SU-DHL-6 (cell line): Measurements from ENCODE around the gene TUBB8B.
"Not testable (repeated sequence)": the region's sequence is repeated elsewhere in the genome, so short reads cannot be mapped to it uniquely, and the experiment has no call there.

Experiments used
- H2AFZ ChIP-seq: fragments of 200-600 bp; sonication (generic); 2 replicates; pipeline ENCODE4 v1.6.1; 2014; ENCODE audit warnings: low read depth, mild to moderate bottlenecking, moderate library complexity, mixed read lengths, antibody characterized with exemption, low read length; ENCODE audit not compliant: severe bottlenecking
- H3F3A ChIP-seq: fragments of 200-600 bp; shearing (Covaris generic); 2 replicates; pipeline ENCODE4 v1.6.0; 2016; ENCODE audit warnings: antibody characterized with exemption, mild to moderate bottlenecking; ENCODE audit not compliant: insufficient read depth
- H3K27ac ChIP-seq: fragments of 200-600 bp; sonication (generic); 2 replicates; pipeline ENCODE4 v1.5.1; 2016; ENCODE audit warnings: low read depth, mild to moderate bottlenecking, low read length, moderate library complexity, mixed read lengths
- H3K27me3 ChIP-seq: fragments of 200-600 bp; sonication (generic), shearing (Covaris generic); 2 replicates; pipeline ENCODE4 v1.6.0; 2014; ENCODE audit warnings: mild to moderate bottlenecking, low read length
- H3K36me3 ChIP-seq: fragments of 200-600 bp; sonication (generic); 2 replicates; pipeline ENCODE4 v1.6.1; 2014; ENCODE audit warnings: mild to moderate bottlenecking, low read length, mixed read lengths
- H3K4me2 ChIP-seq: fragments of 300-600, 200-600 bp; shearing (Covaris generic), sonication (generic); 2 replicates; pipeline ENCODE4 v1.6.0; 2014; ENCODE audit warnings: low read length, low read depth, mild to moderate bottlenecking; ENCODE audit not compliant: poor library complexity, severe bottlenecking
- H3K4me3 ChIP-seq: fragments of 200-600 bp; sonication (generic); 2 replicates; pipeline ENCODE4 v1.5.1; 2014; ENCODE audit warnings: antibody characterized with exemption, low read length, mild to moderate bottlenecking, mixed read lengths; ENCODE audit not compliant: insufficient read depth, poor library complexity, severe bottlenecking
- H3K79me2 ChIP-seq: fragments of 200-600 bp; sonication (generic); 2 replicates; pipeline ENCODE4 v1.6.1; 2014; ENCODE audit warnings: mild to moderate bottlenecking, low read length, moderate library complexity; ENCODE audit not compliant: insufficient read depth
- H3K9ac ChIP-seq: fragments of 200-600 bp; sonication (generic); 2 replicates; pipeline ENCODE4 v1.7.0; 2014; ENCODE audit warnings: mild to moderate bottlenecking, low read length
- H3K9me2 ChIP-seq: fragments of 200-600 bp; sonication (generic); replicated peaks from 2 replicates; pipeline ENCODE4 v1.6.1; 2014; ENCODE audit warnings: low read length; ENCODE audit not compliant: insufficient read depth
- H3K9me3 ChIP-seq: fragments of 200-600 bp; sonication (generic); 2 replicates; pipeline ENCODE4 v1.6.1; 2014; ENCODE audit warnings: low read length, mixed read lengths; ENCODE audit not compliant: insufficient read depth
- H4K20me1 ChIP-seq: fragments of 200-600 bp; sonication (generic); 2 replicates; pipeline ENCODE4 v1.6.1; 2014; ENCODE audit warnings: low read depth, mild to moderate bottlenecking, antibody characterized with exemption, low read length, moderate library complexity, mixed read lengths

The TUBB8B gene

DNA sequence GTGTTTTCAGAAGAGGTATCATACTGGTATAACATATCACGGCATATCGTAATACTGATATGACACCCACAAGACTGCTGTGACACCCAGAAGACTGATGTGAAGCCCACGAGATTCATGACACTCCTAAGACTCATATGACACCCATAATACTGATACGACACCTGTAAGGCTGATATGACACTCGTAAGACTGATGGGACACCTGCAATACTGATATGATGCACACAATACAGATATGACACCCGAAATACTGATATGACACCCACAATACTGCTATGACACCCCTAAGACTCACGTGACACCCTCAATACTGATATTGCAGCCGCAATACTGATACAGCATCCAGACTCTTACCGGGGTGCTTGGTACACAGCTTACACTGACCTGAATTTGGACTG is 18.3 kb upstream of the TUBB8B start:
- not testable (repeated sequence) for H3K79me2 ChIP-seq, H3K27me3 ChIP-seq, H3K9ac ChIP-seq, H3K4me3 ChIP-seq, H3K4me2 ChIP-seq, H3K9me2 ChIP-seq, H2AFZ ChIP-seq, H3F3A ChIP-seq, H3K9me3 ChIP-seq, H3K36me3 ChIP-seq, H3K27ac ChIP-seq, H4K20me1 ChIP-seq

DNA sequence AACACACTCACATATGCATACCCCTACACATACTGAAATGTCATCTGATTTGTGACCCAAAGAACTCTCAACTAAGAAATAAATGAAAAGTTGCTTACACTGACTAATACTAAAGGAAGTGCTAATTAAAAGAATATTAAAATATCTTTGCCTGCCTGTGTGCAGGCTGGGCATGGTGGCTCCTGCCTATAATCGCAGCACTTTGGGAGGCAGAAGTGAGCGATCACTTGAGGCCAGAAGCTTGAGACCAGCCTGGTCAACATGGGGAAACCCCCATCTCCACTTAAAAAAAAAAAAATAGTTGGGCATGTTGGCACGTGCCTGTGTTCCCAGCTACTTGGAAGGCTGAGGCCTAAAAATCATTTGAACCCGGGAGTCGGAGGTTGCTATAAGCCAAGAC is 14.9 kb upstream of the TUBB8B start:
- not testable (repeated sequence) for H3K9me2 ChIP-seq, H3K27me3 ChIP-seq, H4K20me1 ChIP-seq, H3K27ac ChIP-seq, H3F3A ChIP-seq, H3K4me3 ChIP-seq, H3K9me3 ChIP-seq, H3K36me3 ChIP-seq, H3K9ac ChIP-seq, H3K79me2 ChIP-seq, H2AFZ ChIP-seq, H3K4me2 ChIP-seq

DNA sequence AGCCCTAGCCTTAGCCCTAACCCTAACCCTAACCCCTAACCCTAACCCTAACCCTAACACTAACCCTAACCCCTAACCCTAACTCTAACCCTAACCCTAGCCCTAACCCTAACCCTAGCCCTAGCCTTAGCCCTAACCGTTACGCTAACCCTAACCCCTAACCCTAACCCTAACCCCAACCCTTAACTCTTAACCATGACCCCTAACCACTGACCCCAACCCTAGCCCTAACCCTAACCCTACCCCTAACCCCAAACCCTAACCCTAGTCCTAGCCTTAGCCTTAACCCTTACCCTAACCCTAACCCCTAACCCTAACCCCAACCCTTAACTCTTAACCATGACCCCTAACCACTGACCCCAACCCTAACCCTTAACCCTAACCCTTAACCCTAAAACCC is 14.2 kb upstream of the TUBB8B start:
- H3F3A ChIP-seq, H3K9me3 ChIP-seq, H4K20me1 ChIP-seq, H3K9me2 ChIP-seq, H3K79me2 ChIP-seq, H3K4me3 ChIP-seq, H3K27me3 ChIP-seq, H3K27ac ChIP-seq, H2AFZ ChIP-seq, H3K4me2 ChIP-seq, H3K36me3 ChIP-seq, H3K9ac ChIP-seq: not testable (repeated sequence)

DNA sequence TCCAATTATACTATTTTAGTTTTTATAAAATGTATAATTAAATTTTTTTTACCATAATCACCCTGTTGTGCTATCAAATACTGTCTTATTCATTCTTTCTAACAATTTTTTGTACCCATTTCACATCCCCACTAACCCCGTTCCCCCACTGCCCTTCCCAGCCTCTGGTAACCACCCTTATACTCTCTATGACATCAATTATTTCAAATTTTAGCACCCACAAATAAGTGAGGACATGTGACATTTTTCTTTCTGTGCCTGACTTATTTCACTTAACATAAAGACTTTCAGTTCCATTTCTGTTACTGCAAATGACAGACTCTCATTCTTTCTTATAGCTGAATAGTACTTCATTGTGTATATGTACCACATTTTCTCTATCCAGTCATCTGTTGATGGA is 5.0 kb upstream of the TUBB8B start:
- not testable (repeated sequence) for H4K20me1 ChIP-seq, H3K79me2 ChIP-seq, H3K4me2 ChIP-seq, H3K27ac ChIP-seq, H3K9ac ChIP-seq, H2AFZ ChIP-seq, H3F3A ChIP-seq, H3K9me3 ChIP-seq, H3K4me3 ChIP-seq, H3K27me3 ChIP-seq, H3K9me2 ChIP-seq, H3K36me3 ChIP-seq

DNA sequence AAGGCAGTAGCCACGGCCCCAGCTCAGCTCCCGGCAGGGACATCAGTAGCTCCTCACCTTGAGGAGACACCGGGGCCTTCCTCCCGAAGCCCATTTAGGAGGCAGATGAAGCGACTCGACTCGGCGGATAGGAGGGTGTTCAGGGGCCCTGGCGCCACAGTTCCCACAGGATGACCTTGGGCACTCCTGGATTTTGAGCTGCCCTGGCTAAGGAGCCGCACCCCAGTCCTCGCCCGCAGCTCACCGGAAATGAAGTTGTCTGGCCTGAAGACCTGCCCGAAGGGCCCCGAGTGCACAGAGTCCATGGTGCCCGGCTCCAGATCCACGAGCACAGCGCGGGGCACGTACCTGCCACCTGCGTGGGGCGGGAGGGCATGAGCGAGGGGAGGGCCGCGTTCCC is 719 bp downstream of the TUBB8B start:
- H3K36me3 ChIP-seq, H3K4me2 ChIP-seq, H3K9ac ChIP-seq, H3K27ac ChIP-seq, H3K4me3 ChIP-seq, H3K79me2 ChIP-seq, H3K27me3 ChIP-seq, H2AFZ ChIP-seq, H4K20me1 ChIP-seq, H3F3A ChIP-seq, H3K9me2 ChIP-seq, H3K9me3 ChIP-seq: not testable (repeated sequence)

DNA sequence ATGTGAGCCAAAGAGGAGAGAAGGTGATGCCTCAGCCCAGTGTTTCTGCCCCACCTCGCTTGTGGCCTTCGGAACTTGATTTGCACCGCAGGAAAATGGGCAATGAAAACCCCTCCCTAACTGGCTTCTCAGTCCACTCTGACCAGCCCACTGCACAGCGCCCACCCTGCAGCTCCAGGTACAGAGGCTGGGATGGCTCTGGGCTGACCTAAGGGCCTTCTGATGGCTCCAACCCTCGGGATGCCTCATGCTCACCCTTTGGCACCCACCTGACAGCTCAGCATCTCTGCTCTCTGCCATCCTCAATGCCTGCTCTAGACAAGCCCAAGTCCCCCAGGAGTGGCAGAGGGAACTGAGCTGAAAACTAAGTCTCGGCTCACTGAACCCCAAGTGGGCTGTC is 36.2 kb downstream of the TUBB8B start:
- not testable (repeated sequence) for H3K27ac ChIP-seq, H3K4me2 ChIP-seq, H3K27me3 ChIP-seq

DNA sequence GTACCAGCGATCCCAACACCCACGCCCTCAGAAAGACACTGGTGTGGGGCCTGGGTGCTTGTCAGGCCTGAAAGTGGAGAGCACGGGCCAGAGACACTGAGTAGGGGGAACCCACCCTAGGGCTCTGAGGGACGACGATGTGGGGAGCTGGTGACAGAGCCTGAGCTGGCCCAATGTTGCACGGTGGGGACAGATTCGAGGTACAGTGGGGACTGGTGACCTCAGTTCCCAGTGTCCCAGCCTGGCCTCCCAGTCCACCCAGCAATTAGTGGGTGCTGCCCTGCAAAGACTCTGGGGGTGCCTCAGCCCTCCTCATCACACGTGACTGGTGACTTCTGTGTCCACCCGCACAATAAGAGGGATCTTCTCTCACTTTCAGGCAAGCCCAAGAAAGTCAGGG is 36.6 kb downstream of the TUBB8B start:
- not testable (repeated sequence) for H3K9me2 ChIP-seq, H3K79me2 ChIP-seq, H3K9ac ChIP-seq, H3K27ac ChIP-seq, H3K4me2 ChIP-seq, H3F3A ChIP-seq, H3K9me3 ChIP-seq, H3K27me3 ChIP-seq, H3K4me3 ChIP-seq, H2AFZ ChIP-seq, H3K36me3 ChIP-seq, H4K20me1 ChIP-seq

More for the DNA sequence above, 36.2 kb downstream of the TUBB8B start:
- not testable (repeated sequence) for H3K4me3 ChIP-seq, H3K36me3 ChIP-seq, H3K9ac ChIP-seq, H3F3A ChIP-seq, H3K79me2 ChIP-seq, H2AFZ ChIP-seq, H3K9me2 ChIP-seq, H3K9me3 ChIP-seq, H4K20me1 ChIP-seq

DNA sequence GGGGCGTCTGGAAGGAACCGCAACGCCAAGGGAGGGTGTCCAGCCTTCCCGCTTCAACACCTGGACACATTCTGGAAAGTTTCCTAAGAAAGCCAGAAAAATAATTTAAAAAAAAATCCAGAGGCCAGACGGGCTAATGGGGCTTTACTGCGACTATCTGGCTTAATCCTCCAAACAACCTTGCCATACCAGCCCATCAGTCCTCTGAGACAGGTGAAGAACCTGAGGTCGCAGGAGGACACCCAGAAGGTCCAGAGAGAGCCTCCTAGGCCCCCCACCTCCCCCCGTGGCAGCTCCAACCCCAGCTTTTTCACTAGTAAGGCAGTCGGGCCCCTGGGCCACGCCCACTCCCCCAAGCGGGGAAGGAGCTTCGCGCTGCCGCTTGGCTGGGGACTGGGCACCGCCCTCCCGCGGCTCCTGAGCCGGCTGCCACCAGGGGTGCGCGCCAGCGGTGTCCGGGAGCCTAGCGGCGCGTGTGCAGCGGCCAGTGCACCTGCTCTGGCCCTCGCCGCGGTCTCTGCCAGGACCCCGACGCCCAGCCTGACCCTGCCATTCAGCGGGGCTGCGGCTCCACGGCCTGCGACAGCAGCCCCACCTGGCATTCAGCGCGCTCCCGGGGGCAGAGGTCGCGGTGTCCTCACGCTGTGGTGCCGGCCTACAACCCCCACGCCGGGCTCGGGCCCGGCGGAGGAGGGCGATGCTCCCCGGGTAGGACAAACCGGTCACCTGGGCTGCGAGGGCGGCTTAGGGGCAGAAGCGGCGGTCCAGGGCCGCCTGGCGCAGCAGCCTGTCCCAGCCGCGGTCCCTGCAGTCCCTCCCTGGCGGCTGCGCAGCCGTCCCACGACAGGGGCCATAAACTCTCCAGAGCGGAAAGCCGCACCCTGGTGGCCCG is 37.8 kb downstream of the TUBB8B start:
- not testable (repeated sequence) for H3K4me2 ChIP-seq, H2AFZ ChIP-seq, H3K9me2 ChIP-seq, H3F3A ChIP-seq, H3K27me3 ChIP-seq, H3K36me3 ChIP-seq, H4K20me1 ChIP-seq, H3K79me2 ChIP-seq, H3K27ac ChIP-seq, H3K4me3 ChIP-seq, H3K9me3 ChIP-seq, H3K9ac ChIP-seq
